K562 (cell line): ENCODE results near the gene DLG3. TPM values are rescaled to one million over a fixed set of nuclear protein-coding genes. Genes with fewer than 3 reads are reported as not detected.

Source experiments
- ATAC-seq: fragments of 200-7000 bp; cut with Tn5 transposase; 3 replicates; pipeline ENCODE4 v1.9.1; 2020; ENCODE audit warnings: moderate library complexity
- BruUV-seq: library from RNA; stranded (reverse); fragments of 400-500 nt; replicated peaks from 2 replicates; lab custom pipeline; 2021; lab: Mats Ljungman, UMichigan
- CTCF ChIA-PET: fragments of 300-600 bp; formaldehyde crosslinking; extraction: SDS; loops from one replicate; lab custom pipeline; 2021; ENCODE audit warnings: low intra/inter-chr PET ratio; lab: Yijun Ruan, JAX
- POLR2A ChIA-PET: fragments of 300-600, 350-650 bp; sonication (Branson Sonifier 250); formaldehyde crosslinking; extraction: SDS; loops from one replicate; lab custom pipeline; 2021; ENCODE audit warnings: antibody characterized with exemption, inconsistent platforms; lab: Yijun Ruan, JAX
- DNase-seq, 4 experiments: peaks; one replicate each; pipeline versions ENCODE4 v3.0.0 to v3.0.0-alpha.2; 2011 to 2018; ENCODE audit warnings: low spot score in 3 of 4, mixed read lengths in 3 of 4; ENCODE audit errors: extremely low read depth in 1 of 4
- FAIRE-seq: peaks from 2 replicates; lab custom pipeline; 2011; peaks lifted over from hg19 to GRCh38; lab: Jason Lieb, UNC
- H2AFZ ChIP-seq: 2 replicates; pipeline ENCODE4 v1.6.0; 2011; ENCODE audit warnings: low read depth, low read length, control low read depth, inconsistent platforms
- H3K27ac ChIP-seq: fragments of 200-600 bp; 3 replicates; pipeline ENCODE4 v1.8.0; 2011; ENCODE audit warnings: low read depth, mild to moderate bottlenecking, control low read depth, inconsistent platforms, low read length, moderate library complexity, mixed read lengths; ENCODE audit errors: extremely low read depth
- H3K27me3 ChIP-seq, 2 experiments: fragments of 300-600 bp in 1 of 2; 2 replicates in 1 of 2; 3 replicates in 1 of 2; pipeline versions ENCODE4 v1.6.0 to v1.8.0; 2011; ENCODE audit warnings: inconsistent platforms in 2 of 2, low read length in 2 of 2, mild to moderate bottlenecking in 1 of 2, mixed read lengths in 1 of 2, moderate library complexity in 1 of 2; ENCODE audit not compliant: control insufficient read depth in 2 of 2, insufficient read depth in 2 of 2
- H3K36me3 ChIP-seq: fragments of 300-600 bp; 3 replicates; pipeline ENCODE4 v1.8.0; 2011; ENCODE audit warnings: mild to moderate bottlenecking, low read length, inconsistent platforms; ENCODE audit not compliant: control insufficient read depth, insufficient read depth
- H3K4me1 ChIP-seq, 2 experiments: fragments of 200-600 bp in 1 of 2; replicated peaks in 1 of 2; 2 replicates in 1 of 2; 3 replicates in 1 of 2; pipeline versions ENCODE4 v1.5.1 to v1.8.0; 2011; ENCODE audit warnings: inconsistent platforms in 2 of 2, low read length in 2 of 2, mild to moderate bottlenecking in 1 of 2, mixed read lengths in 1 of 2, moderate library complexity in 1 of 2; ENCODE audit not compliant: control insufficient read depth in 2 of 2, insufficient read depth in 2 of 2
- H3K4me2 ChIP-seq: 2 replicates; pipeline ENCODE4 v1.6.1; 2011; ENCODE audit warnings: low read length, control low read depth, inconsistent platforms, mixed read lengths; ENCODE audit not compliant: insufficient read depth
- H3K4me3 ChIP-seq: fragments of 200-600 bp; sonication (generic), shearing (Covaris generic); 2 replicates; pipeline ENCODE4 v1.5.1; 2016; ENCODE audit warnings: control low read depth, inconsistent platforms
- H3K79me2 ChIP-seq: fragments of 200-600 bp; 3 replicates; pipeline ENCODE4 v1.8.0; 2011; ENCODE audit warnings: low read length, inconsistent platforms; ENCODE audit not compliant: control insufficient read depth, insufficient read depth
- H3K9ac ChIP-seq, 2 experiments: 2 replicates each; pipeline versions ENCODE4 v1.6.0 to v1.6.1; 2011; ENCODE audit warnings: low read depth in 2 of 2, low read length in 2 of 2, control low read depth in 1 of 2, inconsistent platforms in 1 of 2, mild to moderate bottlenecking in 1 of 2, mixed read lengths in 1 of 2; ENCODE audit not compliant: insufficient read depth in 1 of 2
- H3K9me1 ChIP-seq: one replicate; pipeline ENCODE4 v1.6.0; 2011; ENCODE audit warnings: inconsistent platforms, mild to moderate bottlenecking, low read length, moderate library complexity; ENCODE audit not compliant: control insufficient read depth, insufficient read depth
- H3K9me3 ChIP-seq: replicated peaks from 2 replicates; pipeline ENCODE4 v1.5.1; 2011; ENCODE audit warnings: low read depth, low read length, inconsistent platforms; ENCODE audit not compliant: control insufficient read depth, insufficient read depth
- H4K20me1 ChIP-seq: replicated peaks from 2 replicates; pipeline ENCODE4 v1.6.1; 2011; ENCODE audit warnings: low read length, inconsistent platforms, mixed read lengths; ENCODE audit not compliant: control insufficient read depth, insufficient read depth
- CBFB ChIP-seq: sonication (generic); formaldehyde crosslinking; IDR thresholded peaks from 2 replicates; pipeline ENCODE4 v1.4.0; 2020; ENCODE audit warnings: mild to moderate bottlenecking, missing genetic modification reagents
- CCNT2 ChIP-seq: IDR thresholded peaks from 2 replicates; pipeline ENCODE4 v1.6.1; 2011; ENCODE audit warnings: borderline replicate concordance, low read depth, mild to moderate bottlenecking, moderate library complexity, mixed read lengths, low read length; ENCODE audit not compliant: insufficient read length; ENCODE audit errors: extremely low read depth
- CUX1 ChIP-seq: fragments of 200-800 bp; sonication (Bioruptor generic); IDR thresholded peaks from 2 replicates; pipeline ENCODE4 v1.6.1; 2016; ENCODE audit warnings: missing genetic modification characterization, missing compliant biosample characterization
- HNRNPL ChIP-seq: fragments of 200-400 bp; formaldehyde crosslinking; IDR thresholded peaks from 2 replicates; pipeline ENCODE4 v1.6.1; 2017; ENCODE audit warnings: low read depth, mild to moderate bottlenecking, low read length
- RAD21 ChIP-seq, 2 experiments: fragments of 250-450 bp in 1 of 2; fragments of 450-650 bp in 1 of 2; sonication (Bioruptor Pico) in 1 of 2; formaldehyde crosslinking in 1 of 2; IDR thresholded peaks in 1 of 2; conservative IDR thresholded peaks in 1 of 2; 2 replicates each; pipeline versions ENCODE4 v1.4.0 to v1.8.0; 2020 to 2022; ENCODE audit warnings: mild to moderate bottlenecking in 2 of 2, moderate library complexity in 1 of 2
- RERE ChIP-seq: sonication (generic); formaldehyde crosslinking; IDR thresholded peaks from 2 replicates; pipeline ENCODE4 v1.8.0; 2023; ENCODE audit warnings: missing genetic modification reagents, mild to moderate bottlenecking, borderline replicate concordance
- SREBF2 ChIP-seq: sonication (generic); formaldehyde crosslinking; IDR thresholded peaks from 2 replicates; pipeline ENCODE4 v1.4.0; 2020; ENCODE audit warnings: mild to moderate bottlenecking, missing genetic modification reagents
- TAF7 ChIP-seq: fragments of 450-650 bp; IDR thresholded peaks from 2 replicates; pipeline ENCODE4 v1.6.1; 2016; ENCODE audit warnings: missing genetic modification characterization, missing compliant biosample characterization
- TCF3 ChIP-seq: sonication (generic); formaldehyde crosslinking; IDR thresholded peaks from 2 replicates; pipeline ENCODE4 v1.4.0; 2020; ENCODE audit warnings: mild to moderate bottlenecking, missing genetic modification reagents
- TCFL5 ChIP-seq: fragments of 250-450 bp; sonication (Bioruptor Pico); conservative IDR thresholded peaks from 2 replicates; pipeline ENCODE4 v1.6.1; 2021; ENCODE audit warnings: mild to moderate bottlenecking, moderate library complexity, matching md5 sums
- ZNF165 ChIP-seq: fragments of 250-450 bp; sonication (Bioruptor Pico); IDR thresholded peaks from 2 replicates; pipeline ENCODE4 v1.4.0; 2020; ENCODE audit warnings: borderline replicate concordance
- WGBS: fragments of 100-300 bp; shearing (Covaris generic); methylation state at CpG from one replicate; pipeline ENCODE4 v1.1.6; 2016; ENCODE audit warnings: low coverage, mixed read lengths; ENCODE audit not compliant: insufficient coverage; ENCODE audit errors: missing lambda C conversion rate; 5-methylcytosine and 5-hydroxymethylcytosine counted together
- in situ Hi-C: fragments of 300-500 bp; cut with MboI; formaldehyde crosslinking; loops from 4 replicates; pipeline ENCODE4 v1.15.0; 2018; ENCODE audit warnings: inconsistent platforms, mixed read lengths
- intact Hi-C: fragments of 100-400 bp; cut with micrococcal nuclease; formaldehyde crosslinking; loops from 2 replicates; pipeline ENCODE4 v1.14.2; 2022
- polyA plus RNA-seq, 8 experiments: library from polyadenylated mRNA; depleted of rRNA in 4 of 8; stranded (reverse) in 5 of 8; unstranded in 3 of 8; fragments of >200 nt; fragmentation: Nextera tagmentation in 2 of 8; fragmentation: Illumina TruSeq in 1 of 8; extraction: Ambion mirVana in 2 of 8; extraction: Trizol in 1 of 8; gene quantifications; 2 replicates each; pipeline versions ENCODE4 v1.2.1 to v1.2.3, GENCODE V29; 2011 to 2014; ENCODE audit warnings: inconsistent platforms in 1 of 8, missing spikeins in 1 of 8
- total RNA-seq, 7 experiments: library from RNA; depleted of rRNA in 6 of 7; stranded (reverse); fragments of >200 nt in 6 of 7; fragmentation: Illumina TruSeq in 2 of 7; extraction: Trizol in 2 of 7; gene quantifications; 2 replicates each; pipeline versions ENCODE4 v1.2.1 to v1.2.3, GENCODE V29; 2011 to 2021; ENCODE audit warnings: low replicate concordance in 1 of 7

DLG3 gene
- total and polyA plus RNA-seq, 9 of the 15 experiments (the other 6 are each of a cell fraction or from before 2014, with no cell fraction given): 3.1 to 15.7 (median 8.8) TPM

- ChIA-PET POLR2A (interaction anchor here (1.1 kb wide), 1 partner anchor 17 kb away, joined by 3 read pairs; no protein-coding TSS in a partner anchor), CTCF (no interaction called here)
- Histone ChIP-seq H3K79me2 (peaks cover 3% of the 10 kb centered on the region; the same call in 2 of the 3 replicates), H2AFZ (0 out of 2 replicates have a peak overlapping the region, but pooled peaks have one; percentile 66), H3K27me3 (peaks cover 0 to 9% of the 10 kb centered on the region in 2 experiments; a peak in 1 of 5 replicates), H4K20me1 (0 out of 2 replicates have a peak, but pooled peaks cover 9% of the 10 kb centered on the region), H3K4me1 (peaks cover 0 to 23% of the 10 kb centered on the region in 2 experiments; a peak in 4 of 5 replicates), H3K9me3 (no peaks in the 10 kb centered on the region), H3K4me3 (no peak overlapping the region), H3K27ac (no peak overlapping the region), H3K36me3 (no peaks in the 10 kb centered on the region), H3K4me2 (peak overlapping the region; percentile 70; the same call in 1 of the 2 replicates), H3K9me1 (no peaks in the 10 kb centered on the region), H3K9ac (no peak overlapping the region; a peak in 1 of 4 replicates)
- BruUV-seq: no TSS peak
- 17% methylated on average over 2 of the region's 2 CpGs for WGBS
- DNase-seq (no peak), FAIRE-seq (peak; percentile 29), ATAC-seq (no peak)
- intact Hi-C loops (loop anchor here (10.0 kb wide), 1 partner anchor 509 kb away; no protein-coding TSS in a partner anchor), in situ Hi-C loops (loop anchor here (10.0 kb wide), 1 partner anchor 209 kb away; no protein-coding TSS in a partner anchor)
- TF ChIP-seq TCF3 (CRISPR knock-in tag) (no peak), CBFB (CRISPR knock-in tag) (no peak), TAF7 (no peak), SREBF2 (CRISPR knock-in tag) (no peak), ZNF165 (CRISPR knock-in tag) (no peak), HNRNPL (no peak), CUX1 (CRISPR knock-in tag) (no peak), RAD21 (CRISPR knock-in tag; conservative IDR thresholded peaks at IDR 0.05 in 1 of 2, IDR thresholded peaks at IDR 0.05 in 1 of 2) (no peak), CCNT2 (no peak), TCFL5 (CRISPR knock-in tag) (no peak), RERE (CRISPR knock-in tag) (no peak)
These were observed 11.6 kb downstream of the DLG3 start for GRCh38 chrX:70456256-70456655.
